HL-60 (cell line): ENCODE results near the gene ANP32D.
A peak's percentile ranks its signal among the peaks of the same experiment; 100 is the strongest.
"Not testable (repeated sequence)": the region's sequence is repeated elsewhere in the genome, so short reads cannot be mapped to it uniquely, and the experiment has no call there.

Experiments used
- DNase-seq, 2 experiments: peaks; one replicate each; pipeline ENCODE4 v3.0.0-alpha.2; 2010 to 2020; ENCODE audit warnings: low read depth in 1 of 2, low spot score in 1 of 2
- H3K27ac ChIP-seq: fragments of 250-450 bp; sonication (Bioruptor Pico); replicated peaks from 2 replicates; pipeline ENCODE4 v1.5.1; 2020; ENCODE audit warnings: mild to moderate bottlenecking, moderate library complexity
- H3K27me3 ChIP-seq: fragments of 250-450 bp; sonication (Bioruptor Pico); 2 replicates; pipeline ENCODE4 v1.5.1; 2021; ENCODE audit warnings: mild to moderate bottlenecking, moderate library complexity; ENCODE audit not compliant: insufficient read depth, poor library complexity, severe bottlenecking
- H3K4me3 ChIP-seq: replicated peaks from 2 replicates; pipeline ENCODE4 v1.5.1; 2011; ENCODE audit warnings: mild to moderate bottlenecking, control low read depth, low read length; ENCODE audit not compliant: insufficient read depth
- GABPA ChIP-seq: IDR thresholded peaks from 2 replicates; pipeline ENCODE4 v1.6.1; 2012; ENCODE audit warnings: low read depth
- POLR2AphosphoS5 ChIP-seq: IDR thresholded peaks from 2 replicates; pipeline ENCODE4 v1.6.1; 2012; ENCODE audit warnings: low read depth
- REST ChIP-seq: IDR thresholded peaks from 2 replicates; pipeline ENCODE4 v1.6.1; 2012; ENCODE audit warnings: low read depth; ENCODE audit not compliant: insufficient replicate concordance
- SPI1 ChIP-seq: IDR thresholded peaks from 2 replicates; pipeline ENCODE4 v1.6.1; 2012; ENCODE audit warnings: low read depth, mild to moderate bottlenecking, borderline replicate concordance
- TF ChIP-seq, protein P1 (sequence below): IDR thresholded peaks from one replicate; pipeline ENCODE4 v1.5.1; 2011; ENCODE audit warnings: low read length, control low read depth, inconsistent platforms; ENCODE audit not compliant: insufficient read depth

ANP32D gene

GRCh38 chr12:48454667-48455066 is 17.7 kb upstream of the ANP32D start:
- no peak overlapping the region for H3K4me3 ChIP-seq
- TF ChIP-seq, protein P1, sequence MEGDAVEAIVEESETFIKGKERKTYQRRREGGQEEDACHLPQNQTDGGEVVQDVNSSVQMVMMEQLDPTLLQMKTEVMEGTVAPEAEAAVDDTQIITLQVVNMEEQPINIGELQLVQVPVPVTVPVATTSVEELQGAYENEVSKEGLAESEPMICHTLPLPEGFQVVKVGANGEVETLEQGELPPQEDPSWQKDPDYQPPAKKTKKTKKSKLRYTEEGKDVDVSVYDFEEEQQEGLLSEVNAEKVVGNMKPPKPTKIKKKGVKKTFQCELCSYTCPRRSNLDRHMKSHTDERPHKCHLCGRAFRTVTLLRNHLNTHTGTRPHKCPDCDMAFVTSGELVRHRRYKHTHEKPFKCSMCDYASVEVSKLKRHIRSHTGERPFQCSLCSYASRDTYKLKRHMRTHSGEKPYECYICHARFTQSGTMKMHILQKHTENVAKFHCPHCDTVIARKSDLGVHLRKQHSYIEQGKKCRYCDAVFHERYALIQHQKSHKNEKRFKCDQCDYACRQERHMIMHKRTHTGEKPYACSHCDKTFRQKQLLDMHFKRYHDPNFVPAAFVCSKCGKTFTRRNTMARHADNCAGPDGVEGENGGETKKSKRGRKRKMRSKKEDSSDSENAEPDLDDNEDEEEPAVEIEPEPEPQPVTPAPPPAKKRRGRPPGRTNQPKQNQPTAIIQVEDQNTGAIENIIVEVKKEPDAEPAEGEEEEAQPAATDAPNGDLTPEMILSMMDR, result peak; percentile 5
- TF ChIP-seq GABPA, result no peak
- DNase-seq, result peak in 1 of 2 experiments; percentile 12
- H3K27me3 ChIP-seq, result no peaks in the 10 kb centered on the region
- no peak overlapping the region for H3K27ac ChIP-seq

GRCh38 chr12:48455116-48455515 is 17.2 kb upstream of the ANP32D start:
- TF ChIP-seq POLR2AphosphoS5 (no peak), REST (no peak), SPI1 (no peak), GABPA (no peak)
- TF ChIP-seq, protein P1, result no peak
- no peak for DNase-seq
- no peak overlapping the region for H3K27ac ChIP-seq
- no peaks in the 10 kb centered on the region for H3K27me3 ChIP-seq
- H3K4me3 ChIP-seq, result no peak overlapping the region

- no peak overlapping the region for H3K27ac ChIP-seq
- TF ChIP-seq REST (no peak), SPI1 (no peak), GABPA (no peak), POLR2AphosphoS5 (no peak)
- TF ChIP-seq, protein P1, result no peak
- H3K27me3 ChIP-seq, result peaks cover 3% of the 10 kb centered on the region
- H3K4me3 ChIP-seq, result no peak overlapping the region
- no peak for DNase-seq
Measured at GRCh38 chr12:48459259-48459658, 13.1 kb upstream of the ANP32D start.

- not testable (repeated sequence) for H3K27me3 ChIP-seq, DNase-seq, H3K27ac ChIP-seq, H3K4me3 ChIP-seq
Measured at GRCh38 chr12:48469027-48469426, 3.3 kb upstream of the ANP32D start.

GRCh38 chr12:48473061-48473460 is 702 bp downstream of the ANP32D start:
- no peaks in the 10 kb centered on the region for H3K27me3 ChIP-seq
- no peak for DNase-seq
- no peak overlapping the region for H3K4me3 ChIP-seq
- no peak for TF ChIP-seq REST
- no peak overlapping the region for H3K27ac ChIP-seq

DNA sequence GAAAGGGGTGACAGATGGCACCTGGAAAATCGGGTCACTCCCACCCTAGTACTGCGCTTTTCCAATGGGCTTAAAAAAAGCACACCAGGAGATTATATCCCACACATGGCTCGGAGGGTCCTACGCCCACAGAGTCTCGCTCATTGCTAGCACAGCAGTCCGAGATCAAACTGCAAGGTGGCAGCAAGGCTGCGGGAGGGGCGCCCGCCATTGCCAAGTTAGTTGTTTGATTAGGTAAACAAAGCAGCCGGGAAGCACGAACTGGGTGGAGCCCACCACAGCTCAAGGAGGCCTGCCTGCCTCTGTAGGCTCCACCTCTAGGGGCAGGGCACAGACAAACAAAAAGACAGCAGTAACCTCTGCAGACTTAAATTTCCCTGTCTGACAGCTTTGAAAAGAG is 2.1 kb downstream of the ANP32D start:
- H3K4me3 ChIP-seq, H3K27ac ChIP-seq, H3K27me3 ChIP-seq, DNase-seq: not testable (repeated sequence)
